ENCODE data around the gene DDX43. TPM values are rescaled to one million over a fixed set of nuclear protein-coding genes. Genes with fewer than 3 reads are reported as not detected.
"Not testable (repeated sequence)": the region's sequence is repeated elsewhere in the genome, so short reads cannot be mapped to it uniquely, and the experiment has no call there.

The DDX43 gene
- total RNA-seq, 1 donor from 2014 or later: not detected

- intact Hi-C loops (cut with DNase I): no loop called here
- no peak for DNase-seq (ENCODE audit: low spot score)
Measured at GRCh38 chr6:73382462-73383113, 12.0 kb upstream of the DDX43 start.

- intact Hi-C loops (cut with DNase I): no loop called here
- no peak for DNase-seq (ENCODE audit: low spot score)
Measured at GRCh38 chr6:73388433-73388799, 6.2 kb upstream of the DDX43 start.

GRCh38 chr6:73388800-73389512 is 5.7 kb upstream of the DDX43 start:
- DNase-seq (ENCODE audit: low spot score): peak; percentile 82
- intact Hi-C loops (cut with DNase I): no loop called here

GRCh38 chr6:73389854-73390253 is 4.8 kb upstream of the DDX43 start:
- intact Hi-C loops (cut with DNase I): no loop called here
- DNase-seq (ENCODE audit: low spot score): no peak

GRCh38 chr6:73391675-73392074 is 3.0 kb upstream of the DDX43 start:
- intact Hi-C loops (cut with DNase I): no loop called here
- no peak for DNase-seq (ENCODE audit: low spot score)

GRCh38 chr6:73392188-73392587 is 2.4 kb upstream of the DDX43 start:
- DNase-seq (ENCODE audit: low spot score); intact Hi-C loops (cut with DNase I): not testable (repeated sequence)

- no peak for DNase-seq (ENCODE audit: low spot score)
- intact Hi-C loops (cut with DNase I): no loop called here
Measured at GRCh38 chr6:73393278-73393677, 1.4 kb upstream of the DDX43 start.

- DNase-seq (ENCODE audit: low spot score): no peak
- intact Hi-C loops (cut with DNase I): no loop called here
Measured at GRCh38 chr6:73395875-73396274, 1.2 kb downstream of the DDX43 start.

GRCh38 chr6:73400656-73401055 is 6.0 kb downstream of the DDX43 start:
- DNase-seq (ENCODE audit: low spot score): no peak
- intact Hi-C loops (cut with DNase I): no loop called here

GRCh38 chr6:73409395-73409794 is 14.8 kb downstream of the DDX43 start:
- no peak for DNase-seq (ENCODE audit: low spot score)
- intact Hi-C loops (cut with DNase I): no loop called here

GRCh38 chr6:73413102-73413501 is 18.5 kb downstream of the DDX43 start:
- intact Hi-C loops (cut with DNase I): no loop called here
- DNase-seq (ENCODE audit: low spot score): no peak

- no peak for DNase-seq (ENCODE audit: low spot score)
- intact Hi-C loops (cut with DNase I): no loop called here
Measured at GRCh38 chr6:73418081-73418741, 23.6 kb downstream of the DDX43 start.

GRCh38 chr6:73421534-73421933 is 26.9 kb downstream of the DDX43 start:
- DNase-seq (ENCODE audit: low spot score): no peak
- intact Hi-C loops (cut with DNase I): no loop called here

GRCh38 chr6:73435236-73435635 is 40.6 kb downstream of the DDX43 start:
- no peak for DNase-seq (ENCODE audit: low spot score)
- intact Hi-C loops (cut with DNase I): no loop called here

GRCh38 chr6:73443555-73443954 is 48.9 kb downstream of the DDX43 start:
- intact Hi-C loops (cut with DNase I): no loop called here

GRCh38 chr6:73451223-73452106 is 56.8 kb downstream of the DDX43 start:
- intact Hi-C loops (cut with DNase I): no loop called here
- DNase-seq (ENCODE audit: low spot score): peak; percentile 80

More at GRCh38 chr6:73443555-73443954, 48.9 kb downstream of the DDX43 start:
- no peak for DNase-seq (ENCODE audit: low spot score)

- intact Hi-C loops (cut with DNase I): no loop called here
Measured at GRCh38 chr6:73452107-73452461, 57.5 kb downstream of the DDX43 start, which contains the start of gene CGAS. TSS of gene CGAS (minus strand) at chr6:73452297. CDS start at chr6:73452181, 116 bp downstream.

GRCh38 chr6:73455865-73456629 is 61.4 kb downstream of the DDX43 start:
- DNase-seq (ENCODE audit: low spot score): no peak
- intact Hi-C loops (cut with DNase I): no loop called here

More at GRCh38 chr6:73452107-73452461, 57.5 kb downstream of the DDX43 start, which contains the start of gene CGAS:
- DNase-seq (ENCODE audit: low spot score): peak; percentile 95

GRCh38 chr6:73459474-73459873 is 64.8 kb downstream of the DDX43 start:
- DNase-seq (ENCODE audit: low spot score); intact Hi-C loops (cut with DNase I): not testable (repeated sequence)
